ENCODE data around the gene TTC32.

Gene TTC32

DNA sequence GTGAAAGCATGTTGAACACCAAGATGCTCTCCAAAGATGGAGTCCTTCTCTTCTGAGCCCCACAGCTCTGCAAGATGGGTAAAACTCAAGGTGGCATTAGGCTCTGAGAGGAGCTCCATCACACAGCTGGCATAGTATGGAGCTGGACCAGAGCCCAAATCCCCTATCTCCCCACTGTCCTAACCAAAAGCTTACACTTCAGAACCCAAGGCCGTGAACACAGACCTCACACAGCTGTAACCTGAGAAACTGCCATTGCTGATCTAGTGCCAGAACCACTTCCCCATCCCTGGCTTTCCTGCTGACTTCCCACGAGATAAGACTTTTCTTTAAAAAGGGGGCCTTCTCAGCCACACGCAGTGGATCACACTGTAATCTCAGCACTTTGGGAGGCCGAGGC lies 25.0 kb downstream of the TTC32 start:
- DNase-seq (ENCODE audit: low read depth), result no peak

GRCh38 chr2:19875280-19875679 lies 26.5 kb downstream of the TTC32 start:
- no peak for DNase-seq (ENCODE audit: low read depth)

- no peak for DNase-seq (ENCODE audit: low read depth)
Observed at GRCh38 chr2:19874726-19875125, 27.1 kb downstream of the TTC32 start.

DNA sequence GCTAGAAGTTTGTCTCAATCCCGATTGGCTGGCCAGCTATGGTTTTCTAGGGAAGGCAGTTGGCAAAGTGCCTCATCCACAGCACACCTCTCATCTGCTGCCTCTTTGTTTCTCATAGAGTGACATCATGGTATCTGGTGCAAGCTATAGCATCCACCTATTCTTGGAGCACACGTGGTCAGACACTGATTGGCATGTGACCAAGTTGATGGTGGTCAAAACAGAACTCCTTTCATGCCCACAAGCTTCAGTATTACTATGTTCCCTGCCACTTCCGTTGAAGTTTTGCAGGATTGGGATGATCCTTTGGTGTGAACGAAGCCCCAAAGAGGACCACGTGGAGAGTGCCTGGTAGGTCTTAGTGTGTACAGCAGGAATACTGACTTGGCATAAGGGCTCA lies 28.8 kb downstream of the TTC32 start:
- DNase-seq (ENCODE audit: low read depth), result no peak

DNA sequence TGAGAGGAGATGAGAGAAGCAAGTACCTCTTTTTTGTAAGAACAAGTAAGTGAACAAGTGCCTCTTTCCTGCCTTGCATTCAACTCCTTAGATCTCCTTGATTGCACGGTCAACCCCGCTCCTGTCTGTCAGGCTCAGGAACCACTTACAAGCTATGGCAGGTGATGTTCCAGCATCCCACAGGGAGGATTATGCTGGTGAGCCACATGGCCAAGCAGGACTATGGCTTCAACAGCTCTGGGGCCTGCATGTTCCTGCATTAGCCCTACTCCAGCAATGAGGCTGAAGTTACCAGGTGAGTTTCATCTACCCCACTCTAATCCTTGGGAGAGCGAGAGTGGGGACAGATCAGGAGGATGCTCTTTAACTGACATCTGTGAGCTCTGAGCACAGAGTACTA lies 29.5 kb downstream of the TTC32 start:
- DNase-seq (ENCODE audit: low read depth), result no peak

GRCh38 chr2:19871836-19872235 lies 29.9 kb downstream of the TTC32 start:
- DNase-seq (ENCODE audit: low read depth), result no peak

DNA sequence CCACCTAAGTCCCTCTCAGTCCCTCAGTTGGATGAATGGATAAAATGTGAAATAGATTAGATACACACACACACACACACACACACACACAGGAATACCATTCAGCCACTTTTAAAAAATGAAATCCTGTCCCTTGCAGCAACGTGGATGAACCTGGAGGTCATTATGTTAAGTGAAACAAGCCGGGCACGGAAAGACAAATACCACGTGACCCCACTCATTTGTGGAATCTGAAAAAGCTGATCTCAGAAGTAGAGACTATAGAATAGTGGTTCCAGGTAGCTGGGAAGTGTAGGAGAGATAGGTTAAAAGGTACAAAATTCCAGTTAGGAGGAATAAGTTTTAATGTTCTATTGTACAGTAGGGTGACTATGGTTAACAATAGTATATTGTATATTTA lies 31.0 kb downstream of the TTC32 start:
- no peak for DNase-seq (ENCODE audit: low read depth)

GRCh38 chr2:19868701-19869580 lies 32.8 kb downstream of the TTC32 start:
- DNase-seq (ENCODE audit: low read depth), result peak; percentile 45

DNA sequence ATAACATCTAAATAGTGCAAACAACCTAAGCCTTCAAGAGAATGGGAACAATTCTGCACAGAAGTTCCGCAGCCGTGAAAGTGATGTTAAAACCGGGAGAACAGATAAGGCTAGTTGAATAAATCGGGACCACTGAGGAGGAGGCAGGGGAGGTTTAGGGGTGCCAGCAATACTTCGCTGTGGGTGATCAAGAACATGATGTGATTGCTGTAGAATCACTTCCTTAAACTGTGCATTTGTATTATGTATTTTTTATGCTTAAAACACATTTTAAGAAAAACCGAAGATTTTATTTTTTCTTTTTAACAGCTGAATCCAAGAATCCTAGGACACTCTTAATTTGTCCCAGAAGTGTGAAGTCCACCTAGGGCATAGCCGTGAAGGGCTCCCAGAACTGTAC lies 33.6 kb downstream of the TTC32 start:
- DNase-seq (ENCODE audit: low read depth), result no peak

DNA sequence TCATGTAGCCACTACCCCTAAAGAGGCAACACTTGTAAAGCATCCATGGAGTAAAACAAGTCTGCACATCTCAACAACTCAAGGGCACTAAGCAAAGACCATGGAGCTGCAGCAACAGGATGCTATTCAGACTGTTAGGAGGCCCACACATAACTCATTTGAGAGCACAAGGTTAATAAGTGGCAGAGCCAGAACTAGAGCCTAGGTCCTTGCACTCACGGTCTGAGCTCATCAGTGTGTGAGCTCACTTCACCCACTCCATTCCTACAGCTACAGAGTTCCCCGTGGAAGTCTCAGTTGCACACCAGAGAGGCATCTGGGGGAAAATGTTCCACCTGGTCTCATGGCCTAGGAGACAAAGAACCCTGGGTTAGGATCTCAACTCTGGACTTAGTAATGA lies 35.0 kb downstream of the TTC32 start:
- no peak for DNase-seq (ENCODE audit: low read depth)

GRCh38 chr2:19865151-19865550 lies 36.6 kb downstream of the TTC32 start:
- no peak for DNase-seq (ENCODE audit: low read depth)

DNA sequence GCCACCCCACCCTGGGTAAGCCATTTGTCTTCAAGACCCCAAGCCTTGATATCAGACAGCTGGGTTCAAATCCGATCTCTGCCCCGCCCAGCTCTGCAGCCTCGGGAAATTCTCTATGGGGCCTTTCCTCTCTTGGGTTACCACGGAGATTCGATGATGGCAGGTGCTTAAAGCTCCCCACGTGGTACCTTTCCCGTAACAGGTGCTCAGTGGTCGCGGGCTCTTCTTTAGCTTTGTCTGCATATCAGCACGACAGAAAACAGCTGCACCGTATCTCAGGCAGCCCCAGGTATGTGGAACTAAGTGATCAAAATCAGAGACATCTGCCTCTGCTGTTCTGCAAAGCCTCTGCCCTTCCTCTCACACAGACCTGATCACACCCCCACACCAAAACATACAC lies 37.4 kb downstream of the TTC32 start:
- no peak for DNase-seq (ENCODE audit: low read depth)

DNA sequence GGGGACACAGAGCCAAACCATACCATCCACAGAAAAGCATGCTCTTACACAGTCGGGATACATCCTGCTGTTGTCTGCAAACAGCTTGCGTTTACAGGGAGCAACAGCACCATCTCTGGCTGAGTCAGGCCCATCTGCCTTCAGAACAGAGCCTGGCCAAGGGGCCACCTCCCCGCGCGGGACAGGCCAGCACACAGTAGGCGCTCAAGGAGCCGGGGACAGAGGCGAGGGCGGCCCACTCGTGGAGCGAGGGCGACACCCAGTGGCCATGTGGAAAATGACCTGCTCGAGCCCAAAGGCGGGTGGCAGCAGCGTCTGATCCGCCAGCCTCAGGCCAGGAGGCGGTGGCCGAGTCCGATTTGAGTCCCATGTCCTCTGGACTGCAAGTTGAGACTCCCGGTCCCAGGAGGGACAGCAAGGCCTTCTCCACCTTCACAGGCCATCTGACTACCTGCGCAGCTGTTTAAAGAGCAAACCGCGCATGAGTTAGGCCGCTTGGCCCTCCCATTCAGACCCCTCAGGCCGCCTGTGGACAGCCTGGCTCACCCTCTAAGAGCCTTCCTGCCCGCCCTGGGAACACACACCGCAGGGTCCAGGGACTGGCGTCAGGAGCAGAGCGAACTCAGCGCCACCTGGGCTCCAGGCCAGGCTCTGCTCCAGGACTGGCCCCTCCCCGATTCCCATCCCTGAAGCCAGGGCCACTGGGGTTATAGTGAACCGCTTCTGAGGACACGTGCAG lies 38.3 kb downstream of the TTC32 start:
- DNase-seq (ENCODE audit: low read depth), result peak; percentile 43

GRCh38 chr2:19861813-19862212 lies 40.0 kb downstream of the TTC32 start:
- DNase-seq (ENCODE audit: low read depth), result no peak

DNA sequence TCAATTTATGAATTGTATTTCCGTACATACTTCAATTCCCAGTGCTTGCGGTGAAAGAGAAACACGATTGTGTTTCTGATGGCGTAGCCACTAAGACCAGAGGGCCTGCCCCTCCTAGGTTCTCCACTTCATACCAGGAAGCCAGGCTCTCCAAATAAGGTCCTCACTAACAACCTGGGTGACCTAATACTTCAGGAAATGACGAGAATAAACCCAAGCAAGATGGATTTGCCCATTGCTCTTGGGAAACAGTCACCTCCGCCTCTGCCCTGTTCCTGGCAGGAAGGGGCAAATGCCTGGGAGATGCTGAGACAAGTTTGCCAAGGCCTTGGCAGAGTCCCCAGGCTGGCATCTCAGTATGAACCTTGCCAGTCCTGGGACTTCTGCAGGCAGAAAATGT lies 41.8 kb downstream of the TTC32 start:
- no peak for DNase-seq (ENCODE audit: low read depth)

DNA sequence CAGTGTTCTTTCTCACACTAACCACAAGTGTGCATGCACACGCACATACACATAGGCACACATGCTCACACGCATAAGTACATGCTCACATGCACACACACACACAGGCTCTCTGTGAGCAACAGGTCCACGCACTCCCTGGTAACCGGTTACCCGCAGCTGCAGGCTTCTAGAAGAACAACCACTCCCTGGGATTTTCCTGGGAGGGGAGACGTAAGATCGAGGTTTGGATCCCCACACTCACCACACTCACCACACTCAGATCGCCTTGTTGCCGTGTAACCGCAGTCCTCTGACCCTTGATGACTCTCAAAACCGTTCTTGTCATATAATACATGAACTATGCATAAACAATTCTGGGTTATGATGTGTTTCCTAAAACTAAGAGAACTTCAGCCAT lies 42.2 kb downstream of the TTC32 start:
- DNase-seq (ENCODE audit: low read depth), result no peak

DNA sequence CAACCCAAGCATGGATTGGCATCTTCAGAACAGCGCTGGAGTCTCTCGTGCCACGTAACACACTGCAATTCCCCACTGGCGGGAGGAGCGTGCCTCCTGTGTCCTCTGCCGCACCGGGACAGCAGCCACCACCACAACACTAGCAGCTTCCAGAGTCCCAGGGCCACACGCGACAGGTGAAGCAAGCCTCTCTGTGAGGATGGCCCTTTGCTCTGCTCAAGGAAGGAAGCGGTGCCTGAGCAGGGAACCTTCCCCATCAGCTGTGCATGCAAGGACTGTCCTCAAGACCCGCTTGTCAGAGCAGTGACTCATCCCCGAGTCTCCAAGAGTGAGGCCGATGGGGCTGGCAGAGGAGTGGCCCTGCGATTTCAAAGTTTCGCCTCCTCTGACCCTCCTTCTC lies 44.0 kb downstream of the TTC32 start:
- DNase-seq (ENCODE audit: low read depth), result no peak

- no peak for DNase-seq (ENCODE audit: low read depth)
Observed at GRCh38 chr2:19857100-19857499, 44.7 kb downstream of the TTC32 start.

DNA sequence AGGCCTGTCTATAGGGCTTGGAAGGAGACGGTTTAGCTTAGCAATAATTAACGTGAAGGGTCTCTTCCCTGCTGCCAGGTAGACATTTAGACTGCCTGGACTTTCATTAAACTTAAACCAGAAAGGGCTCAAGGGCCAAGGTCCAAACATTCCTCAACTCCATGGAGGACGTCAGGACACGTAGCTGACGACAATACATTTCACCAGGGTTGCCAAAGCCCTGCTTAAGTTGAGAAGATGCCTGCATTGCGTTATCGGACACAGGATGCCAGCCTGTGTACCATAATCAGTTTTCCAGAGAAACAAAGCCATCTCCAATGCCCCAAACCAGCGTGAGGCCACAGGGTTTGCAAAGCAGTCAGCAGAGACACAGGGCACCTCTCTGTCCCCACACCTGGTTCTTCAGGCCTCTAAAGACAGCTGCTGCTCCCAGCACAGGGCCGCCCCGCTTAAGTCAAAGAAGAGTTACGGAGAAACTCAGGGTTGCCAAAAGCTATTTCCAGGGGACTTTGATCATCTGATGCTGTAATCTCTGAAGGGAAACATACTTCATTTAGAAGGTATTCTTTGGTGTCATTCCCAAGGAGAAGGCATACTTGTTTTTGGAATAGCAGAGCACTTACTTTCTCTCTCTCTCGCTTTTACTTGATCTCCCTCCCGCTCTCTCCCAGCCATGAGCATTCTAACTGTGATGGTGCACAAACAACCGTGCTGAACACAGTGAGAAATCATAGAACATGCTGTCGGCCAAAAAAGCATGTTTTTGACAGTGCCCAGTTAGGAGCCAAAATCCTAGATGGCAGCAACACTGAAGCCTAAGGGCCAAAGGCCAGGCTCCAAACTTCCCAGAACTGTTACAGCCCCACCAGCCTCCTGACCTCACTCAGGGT lies 46.0 kb downstream of the TTC32 start:
- no peak for DNase-seq (ENCODE audit: low read depth)

DNA sequence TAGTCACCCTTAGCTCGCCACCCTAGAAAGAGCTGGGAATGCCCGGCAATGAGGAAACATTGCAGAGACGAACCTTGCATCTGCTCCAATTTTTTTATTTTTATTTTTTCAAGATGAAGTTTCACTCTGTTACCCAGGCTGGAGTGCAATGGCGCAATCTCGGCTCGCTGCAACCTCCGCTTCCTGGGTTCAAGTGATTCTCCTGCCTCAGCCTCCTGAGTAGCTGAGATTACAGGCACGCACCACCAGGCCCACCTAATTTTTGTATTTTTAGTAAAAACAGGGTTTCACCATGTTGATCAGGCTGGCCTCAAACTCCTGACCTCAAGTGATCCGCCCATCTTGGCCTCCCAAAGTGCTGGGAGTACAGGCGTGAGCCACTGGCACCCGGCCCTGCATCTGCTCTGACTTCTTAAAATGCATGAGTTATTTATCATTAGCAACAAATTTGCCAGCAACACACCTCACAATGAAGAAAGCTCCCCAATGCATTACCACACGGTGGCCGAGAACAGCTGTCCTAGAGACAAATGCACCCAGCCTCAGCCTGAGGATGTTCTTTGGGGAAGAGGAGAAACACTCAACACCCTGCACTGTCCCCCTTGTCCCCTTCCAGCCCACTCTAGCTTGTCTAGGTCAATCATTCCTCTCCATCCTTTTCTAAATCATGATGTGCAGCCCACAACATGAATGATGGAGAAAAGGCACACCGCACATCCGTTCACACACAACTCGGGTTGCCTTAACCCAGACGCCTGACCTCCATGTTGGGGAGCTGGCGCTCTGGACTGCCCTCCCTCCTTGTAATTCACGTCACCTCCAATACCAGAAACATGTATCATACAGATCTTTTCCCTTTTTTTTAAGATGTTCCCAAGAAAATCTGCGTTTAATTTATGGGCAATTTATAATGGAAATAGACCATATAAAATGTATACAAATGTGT lies 46.9 kb downstream of the TTC32 start:
- DNase-seq (ENCODE audit: low read depth), result no peak

GRCh38 chr2:19851116-19851695 lies 50.6 kb downstream of the TTC32 start:
- DNase-seq (ENCODE audit: low read depth), result no peak
